B cell (primary cell): ENCODE data around the gene ARHGEF38. TPM values are rescaled to one million over a fixed set of nuclear protein-coding genes. Genes with fewer than 3 reads are reported as not detected.

ENCODE experiments used
- ATAC-seq: fragments of 200-7000 bp; cut with Tn5 transposase; one replicate; pipeline ENCODE4 v1.10.0; 2021; ENCODE audit warnings: low read depth, mild to moderate bottlenecking, moderate number of reproducible peaks, moderate library complexity
- CTCF ChIA-PET: fragments of 350-600 bp; sonication (Branson Sonifier 250); formaldehyde crosslinking; loops from one replicate; lab custom pipeline; 2021; ENCODE audit warnings: antibody characterized with exemption, inconsistent platforms; lab: Charles Lee
- POLR2A ChIA-PET: fragments of 350-600 bp; sonication (Branson Sonifier 250); formaldehyde crosslinking; loops from one replicate; lab custom pipeline; 2021; ENCODE audit warnings: antibody characterized with exemption; lab: Charles Lee
- DNase-seq: peaks from one replicate; pipeline ENCODE4 v3.0.0; 2013
- H2AFZ ChIP-seq: 2 replicates; pipeline ENCODE4 v1.6.1; 2012; ENCODE audit warnings: mild to moderate bottlenecking, low read depth, low read length; ENCODE audit not compliant: insufficient read depth, poor library complexity, severe bottlenecking
- H3K27ac ChIP-seq, 2 donors: 1 replicate in 1 of 2; 2 replicates in 1 of 2; pipeline ENCODE4 v1.5.1; 2012 to 2013; ENCODE audit warnings: low read length in 2 of 2, mild to moderate bottlenecking in 2 of 2, moderate library complexity in 1 of 2
- H3K27me3 ChIP-seq, 4 experiments: fragments of 200-600 bp in 1 of 4; sonication (generic) in 1 of 4; replicated peaks in 1 of 4; 1 replicate in 2 of 4; 2 replicates in 2 of 4; pipeline versions ENCODE4 v1.6.1 to v1.7.0; 2013 to 2016; ENCODE audit warnings: low read length in 3 of 4, mild to moderate bottlenecking in 2 of 4, mixed read lengths in 1 of 4, moderate library complexity in 1 of 4; ENCODE audit not compliant: insufficient read depth in 4 of 4, control insufficient read depth in 3 of 4; ENCODE audit errors: control extremely low read depth in 1 of 4
- H3K36me3 ChIP-seq, 2 experiments: replicated peaks in 1 of 2; 1 replicate in 1 of 2; 2 replicates in 1 of 2; pipeline versions ENCODE4 v1.6.1 to v1.7.1; 2013; ENCODE audit warnings: low read length in 1 of 2; ENCODE audit not compliant: insufficient read depth in 2 of 2, control insufficient read depth in 1 of 2; ENCODE audit errors: control extremely low read depth in 1 of 2, extremely low read depth in 1 of 2
- H3K4me1 ChIP-seq, 2 donors: fragments of 200-600 bp in 1 of 2; sonication (generic) in 1 of 2; 1 replicate in 1 of 2; 2 replicates in 1 of 2; pipeline versions ENCODE4 v1.5.1 to v1.6.1; 2013 to 2017; ENCODE audit warnings: low read length in 2 of 2; ENCODE audit not compliant: control insufficient read depth in 2 of 2, insufficient read depth in 2 of 2
- H3K4me2 ChIP-seq: replicated peaks from 2 replicates; pipeline ENCODE3; 2012; ENCODE audit warnings: mild to moderate bottlenecking, low read depth, low read length; ENCODE audit not compliant: poor library complexity, severe bottlenecking
- H3K4me3 ChIP-seq, 5 experiments: fragments of 200-600 bp in 1 of 5; sonication (generic) in 1 of 5; 1 replicate in 3 of 5; 2 replicates in 2 of 5; pipeline versions ENCODE4 v1.5.1 to v1.7.0; 2011 to 2016; ENCODE audit warnings: low read length in 4 of 5, mild to moderate bottlenecking in 4 of 5, low read depth in 2 of 5, control low read depth in 1 of 5, moderate library complexity in 1 of 5; ENCODE audit not compliant: insufficient read depth in 1 of 5; ENCODE audit errors: control extremely low read depth in 1 of 5, extremely low read depth in 1 of 5
- H3K79me2 ChIP-seq: fragments of 200-600 bp; sonication (generic); one replicate; pipeline ENCODE4 v1.6.0; 2016; ENCODE audit warnings: low read length; ENCODE audit not compliant: control insufficient read depth, insufficient read depth
- H3K9ac ChIP-seq: fragments of 200-600 bp; sonication (generic); 2 replicates; pipeline ENCODE4 v1.6.1; 2017; ENCODE audit warnings: mild to moderate bottlenecking, low read length, moderate library complexity
- H3K9me3 ChIP-seq, 3 donors: one replicate each; pipeline versions ENCODE4 v1.6.1 to v1.7.1; 2013; ENCODE audit warnings: low read length in 2 of 3; ENCODE audit not compliant: control insufficient read depth in 2 of 3, insufficient read depth in 1 of 3; ENCODE audit errors: control extremely low read depth in 1 of 3
- H4K20me1 ChIP-seq: 2 replicates; pipeline ENCODE4 v1.6.0; 2012; ENCODE audit warnings: mild to moderate bottlenecking, low read length; ENCODE audit not compliant: insufficient read depth, control insufficient read depth, poor library complexity, severe bottlenecking
- H3K27ac Mint-ChIP-seq: one replicate; pipeline ENCODE4 v1.8.0; 2021; ENCODE audit warnings: mixed read lengths
- H3K27me3 Mint-ChIP-seq: one replicate; pipeline ENCODE4 v1.8.0; 2021; ENCODE audit warnings: mixed read lengths
- H3K4me1 Mint-ChIP-seq: one replicate; pipeline ENCODE4 v1.8.0; 2021; ENCODE audit warnings: mixed read lengths
- H3K4me3 Mint-ChIP-seq: one replicate; pipeline ENCODE4 v1.8.0; 2021; ENCODE audit warnings: mixed read lengths
- H3K9me3 Mint-ChIP-seq: one replicate; pipeline ENCODE4 v1.8.0; 2022; ENCODE audit warnings: mixed read lengths; ENCODE audit not compliant: insufficient read depth
- CTCF ChIP-seq: fragments of 200-600 bp; IDR thresholded peaks from one replicate; pipeline ENCODE4 v1.8.0; 2022; ENCODE audit warnings: antibody characterized with exemption, mild to moderate bottlenecking
- EZH2 ChIP-seq: IDR thresholded peaks from 2 replicates; pipeline ENCODE4 v1.6.1; 2012; ENCODE audit warnings: borderline replicate concordance, low read depth, mild to moderate bottlenecking, moderate library complexity, low read length; ENCODE audit not compliant: insufficient read depth, poor library complexity, severe bottlenecking
- WGBS: methylation state at CpG from one replicate; pipeline ENCODE4 v1.1.5; 2013; ENCODE audit warnings: missing lambda C conversion rate; ENCODE audit not compliant: insufficient coverage; 5-methylcytosine and 5-hydroxymethylcytosine counted together
- intact Hi-C: fragments of 100-400 bp; cut with micrococcal nuclease; formaldehyde crosslinking; loops from one replicate; pipeline ENCODE4 v1.10.0; 2022
- polyA plus RNA-seq: library from polyadenylated mRNA; depleted of rRNA; stranded (reverse); fragments of >200 nt; gene quantifications from 2 replicates; pipeline ENCODE4 v1.2.3, GENCODE V29; 2012
- total RNA-seq, 2 donors: library from RNA; stranded (reverse); fragments of 120-200 nt in 1 of 2; gene quantifications; 1 replicate in 1 of 2; 2 replicates in 1 of 2; pipeline versions ENCODE4 v1.2.3 to v1.2.4, GENCODE V29; 2013 to 2022

The ARHGEF38 gene
- total and polyA plus RNA-seq, 2 donors (not counting 1 experiment from before 2014, with no cell fraction given), result not detected

DNA sequence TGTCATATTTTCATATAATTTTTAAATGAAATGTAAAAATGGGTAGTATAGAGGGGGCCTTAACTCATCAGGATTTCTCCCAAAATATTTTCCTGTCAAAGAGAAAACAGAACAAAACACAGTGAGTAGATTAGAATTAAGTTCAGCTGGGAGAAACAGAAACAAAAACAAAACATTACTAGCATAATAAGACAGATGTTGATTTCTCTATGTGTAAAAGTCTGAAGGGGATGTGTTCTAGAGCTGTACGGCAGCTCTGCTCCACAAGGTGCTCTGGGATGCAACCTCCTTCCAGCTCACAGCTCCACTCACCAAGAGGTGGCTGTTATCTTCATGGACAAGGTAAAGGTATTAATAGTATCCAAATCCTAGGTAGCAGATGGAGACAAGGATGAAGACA lies 72.8 kb downstream of the ARHGEF38 start:
- H3K4me2 ChIP-seq, result no peak overlapping the region
- 100% methylated on average over 1 of the region's 1 CpG for WGBS
- H3K27ac ChIP-seq, result no peak overlapping the region
- ATAC-seq (no peak), DNase-seq (no peak)
- no peak overlapping the region for H3K4me3 Mint-ChIP-seq
- peaks cover 5% of the 10 kb centered on the region for H3K27me3 Mint-ChIP-seq
- H3K9me3 Mint-ChIP-seq, result no peaks in the 10 kb centered on the region
- no peaks in the 10 kb centered on the region for H3K4me1 Mint-ChIP-seq
- intact Hi-C loops, result no loop called here
- no peak overlapping the region for H2AFZ ChIP-seq
- no peaks in the 10 kb centered on the region for H3K9me3 ChIP-seq
- no peak for TF ChIP-seq EZH2
- TF ChIP-seq CTCF, result no peak
- H4K20me1 ChIP-seq, result no peaks in the 10 kb centered on the region
- peaks cover 0 to 3% (median 0%) of the 10 kb centered on the region in 4 experiments for H3K27me3 ChIP-seq
- no peaks in the 10 kb centered on the region for H3K36me3 ChIP-seq
- H3K9ac ChIP-seq, result no peak overlapping the region
- H3K4me3 ChIP-seq, result no peak overlapping the region
- no peak overlapping the region for H3K27ac Mint-ChIP-seq
- no peaks in the 10 kb centered on the region for H3K79me2 ChIP-seq
- ChIA-PET POLR2A (no interaction called here), CTCF (no interaction called here)
- H3K4me1 ChIP-seq, result no peaks in the 10 kb centered on the region

- POLR2A ChIA-PET, result no interaction called here
- ATAC-seq, result no peak
- Mint-ChIP-seq H3K27me3 (peaks cover 5% of the 10 kb centered on the region), H3K9me3 (no peaks in the 10 kb centered on the region), H3K27ac (no peak overlapping the region), H3K4me3 (no peak overlapping the region), H3K4me1 (no peaks in the 10 kb centered on the region)
- WGBS, result no CpG with 5 or more reads among the region's 2 CpGs
- no peak overlapping the region for H3K27ac ChIP-seq
- CTCF ChIA-PET, result no interaction called here
- H3K4me3 ChIP-seq, result no peak overlapping the region
- no peak for TF ChIP-seq EZH2
- no peak for TF ChIP-seq CTCF
- H3K9me3 ChIP-seq, result no peaks in the 10 kb centered on the region
- no peak overlapping the region for H3K9ac ChIP-seq
- H4K20me1 ChIP-seq, result no peaks in the 10 kb centered on the region
- H3K36me3 ChIP-seq, result no peaks in the 10 kb centered on the region
- no peak overlapping the region for H3K4me2 ChIP-seq
- DNase-seq, result no peak
- intact Hi-C loops, result no loop called here
- no peaks in the 10 kb centered on the region for H3K4me1 ChIP-seq
- H3K79me2 ChIP-seq, result no peaks in the 10 kb centered on the region
- no peak overlapping the region for H2AFZ ChIP-seq
- peaks cover 0 to 3% (median 0%) of the 10 kb centered on the region in 4 experiments for H3K27me3 ChIP-seq
Observed at GRCh38 chr4:105626846-105627245, 74.4 kb downstream of the ARHGEF38 start.
